ENCODE data around the gene OXCT1. TPM values are rescaled to one million over a fixed set of nuclear protein-coding genes. Genes with fewer than 3 reads are reported as not detected.

Gene OXCT1
- total and polyA plus RNA-seq, 2 donors (not counting 3 experiments of a cell fraction or from before 2014, with no cell fraction given): 12.8 to 37.4 TPM

- intact Hi-C loops (cut with micrococcal nuclease): no loop called here
- Histone ChIP-seq H3K4me1 (ENCODE audit: control insufficient read depth, extremely low read depth, insufficient read depth, low read length) (peaks cover 3% of the 10 kb centered on the region), H3K79me2 (ENCODE audit: control insufficient read depth, insufficient read depth, low read length) (no peaks in the 10 kb centered on the region), H3K36me3 (ENCODE audit: control insufficient read depth in 2 of 2, extremely low read depth in 1 of 2, insufficient read depth in 2 of 2, low read length in 2 of 2) (no peaks in the 10 kb centered on the region), H3K4me2 (ENCODE audit: insufficient read depth, low read length) (no peak overlapping the region), H2AFZ (ENCODE audit: low read depth, low read length) (no peak overlapping the region), H3K9me3 (replicated peaks; ENCODE audit: control insufficient read depth, insufficient read depth, low read length) (no peaks in the 10 kb centered on the region), H3K9ac (replicated peaks; ENCODE audit: extremely low read depth, insufficient read depth, low read length) (no peak overlapping the region), H3K27me3 (ENCODE audit: control insufficient read depth in 2 of 2, insufficient read depth in 2 of 2, low read length in 2 of 2) (no peaks in the 10 kb centered on the region), H3K9me1 (replicated peaks; ENCODE audit: control insufficient read depth, extremely low read depth, insufficient read depth, low read length) (no peaks in the 10 kb centered on the region), H3K4me3 (replicated peaks in 1 of 3; ENCODE audit: insufficient read depth in 1 of 3, low read depth in 1 of 3, low read length in 3 of 3) (no peak overlapping the region), H4K20me1 (replicated peaks; ENCODE audit: control insufficient read depth, extremely low read depth, insufficient read depth, low read length) (no peaks in the 10 kb centered on the region), H3K27ac (ENCODE audit: insufficient read depth, low read depth, low read length) (no peak overlapping the region)
- no peak for TF ChIP-seq CTCF (IDR thresholded peaks at IDR 0.05; ENCODE audit: extremely low read depth in 1 of 2, insufficient read depth in 1 of 2, low read depth in 1 of 2, low read length in 2 of 2)
- TF ChIP-seq JUN (IDR thresholded peaks at IDR 0.05; ENCODE audit: borderline replicate concordance, insufficient read depth, insufficient read length, low read depth): no peak
- TF ChIP-seq GATA2 (IDR thresholded peaks at IDR 0.05; ENCODE audit: insufficient read depth, insufficient read length, low read depth, low read length): no peak
- no peak for TF ChIP-seq POLR2A (IDR thresholded peaks at IDR 0.05; ENCODE audit: low read depth, low read length)
- no peak for TF ChIP-seq MYC (IDR thresholded peaks at IDR 0.05; ENCODE audit: low read depth, low read length)
- no peak for TF ChIP-seq EZH2 (IDR thresholded peaks at IDR 0.05; ENCODE audit: borderline replicate concordance, low read depth, low read length, severe bottlenecking)
- no peak for TF ChIP-seq MAX (IDR thresholded peaks at IDR 0.05; ENCODE audit: insufficient read depth, insufficient read length)
- TF ChIP-seq FOS (IDR thresholded peaks at IDR 0.05; ENCODE audit: borderline replicate concordance, insufficient read depth, low read length): no peak
- TF ChIP-seq POLR2AphosphoS5 (IDR thresholded peaks at IDR 0.05; ENCODE audit: insufficient read depth, low read depth, low read length): no peak
- dilution Hi-C loops (cut with MboI; ENCODE audit: extremely low pct_ligation_motif_present, low sequenced_read_pairs): no loop called here
- DNase-seq (ENCODE audit: low read depth, low spot score) (no peak), FAIRE-seq (no peak)
- CTCF ChIA-PET: interaction anchor here (0.7 to 2.0 kb wide), 3 partner anchors 9 to 70 kb away, joined by 3 to 6 read pairs (median 3); no protein-coding TSS in a partner anchor
- BruUV-seq (replicated peaks): no TSS peak
- POLR2A ChIA-PET: no interaction called here
Observed at GRCh38 chr5:41773799-41774198, 96.4 kb downstream of the OXCT1 start.
